Measurements from ENCODE around the gene UBXN2A.
"Not testable (repeated sequence)": the region's sequence is repeated elsewhere in the genome, so short reads cannot be mapped to it uniquely, and the experiment has no call there.

The UBXN2A gene

DNA sequence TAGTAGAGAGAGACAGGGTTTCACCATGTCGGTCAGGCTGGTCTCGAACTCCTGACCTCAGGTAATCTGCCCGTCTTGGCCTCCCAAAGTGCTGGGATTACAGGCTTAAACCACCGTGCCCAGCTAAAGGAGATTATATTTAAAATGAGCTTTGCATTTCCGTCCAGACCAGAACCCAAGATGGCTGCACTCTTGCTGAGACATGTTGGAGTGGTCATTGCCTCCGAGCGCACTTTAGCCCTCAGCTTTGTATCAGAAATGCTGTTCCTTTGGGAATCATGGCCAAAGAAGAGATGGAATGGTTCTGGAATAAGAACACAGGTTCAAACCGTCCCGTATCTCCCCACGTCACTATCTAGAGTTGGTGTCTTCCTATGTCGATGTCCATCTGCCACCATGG, 3.4 kb downstream of the UBXN2A start:
- Histone ChIP-seq H3K27ac (ENCODE audit: low read depth, low read length, severe bottlenecking) (no peak overlapping the region), H3K9me3 (ENCODE audit: control insufficient read depth, low read length) (no peaks in the 10 kb centered on the region), H3K4me1 (ENCODE audit: control insufficient read depth, insufficient read depth, low read length, poor library complexity, severe bottlenecking) (peaks cover 14% of the 10 kb centered on the region), H3K36me3 (ENCODE audit: control insufficient read depth, insufficient read depth, low read length) (peaks cover 18% of the 10 kb centered on the region), H3K4me3 (ENCODE audit: extremely low read depth, insufficient read depth, low read length, poor library complexity, severe bottlenecking) (no peak overlapping the region)
- WGBS, 2 experiments (ENCODE audit: insufficient coverage in 2 of 2), result 97 to 98% methylated on average over 10 to 11 of the region's 11 CpGs

DNA sequence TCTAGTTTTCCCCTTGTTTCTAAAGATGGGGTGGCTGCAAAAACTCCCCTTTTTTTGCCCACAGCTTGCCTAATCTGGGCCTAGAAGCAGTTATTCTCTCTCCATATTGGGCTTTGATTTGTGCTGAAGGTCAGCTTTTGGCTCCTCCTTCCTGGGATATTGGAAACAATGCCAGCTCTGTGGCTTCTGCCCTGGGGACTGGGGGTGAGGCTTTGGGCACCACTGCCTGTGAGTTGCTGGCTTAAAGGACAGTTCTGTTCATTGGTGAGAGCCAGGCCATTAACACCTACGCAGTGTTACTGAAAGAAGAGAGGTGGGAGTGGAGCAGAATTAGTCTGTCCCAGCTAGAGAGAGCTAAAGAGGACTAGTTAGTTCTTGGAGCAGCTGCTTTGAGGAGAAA, 4.3 kb downstream of the UBXN2A start:
- peaks cover 14% of the 10 kb centered on the region for H3K4me1 ChIP-seq (ENCODE audit: control insufficient read depth, insufficient read depth, low read length, poor library complexity, severe bottlenecking)
- no peak overlapping the region for H3K4me3 ChIP-seq (ENCODE audit: extremely low read depth, insufficient read depth, low read length, poor library complexity, severe bottlenecking)
- H3K27ac ChIP-seq (ENCODE audit: low read depth, low read length, severe bottlenecking), result peak overlapping the region; percentile 24
- H3K36me3 ChIP-seq (ENCODE audit: control insufficient read depth, insufficient read depth, low read length), result peaks cover 18% of the 10 kb centered on the region
- 67 to 80% methylated on average over 1 of the region's 1 CpG for WGBS, 2 experiments (ENCODE audit: insufficient coverage in 2 of 2)
- no peaks in the 10 kb centered on the region for H3K9me3 ChIP-seq (ENCODE audit: control insufficient read depth, low read length)

DNA sequence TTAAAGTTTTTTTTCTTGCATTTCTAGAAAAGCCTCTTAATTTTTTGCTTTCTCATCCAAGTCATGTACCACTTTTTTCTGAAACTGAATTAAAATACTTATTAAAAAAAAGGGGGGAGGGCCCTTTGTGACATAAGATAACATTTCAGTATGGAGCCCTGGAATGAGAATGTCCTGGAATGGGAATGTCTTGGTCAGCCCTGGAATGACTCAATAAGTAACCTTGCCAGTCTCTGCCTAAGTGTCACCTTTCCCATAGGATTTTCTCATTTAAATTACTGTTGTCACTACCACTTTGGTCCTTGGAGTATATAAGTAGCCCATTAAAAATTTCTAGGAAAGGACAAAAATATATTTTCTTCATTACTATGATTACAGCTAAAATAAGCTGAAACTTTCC, 4.7 kb downstream of the UBXN2A start:
- Histone ChIP-seq H3K4me1 (ENCODE audit: control insufficient read depth, insufficient read depth, low read length, poor library complexity, severe bottlenecking) (peaks cover 14% of the 10 kb centered on the region), H3K36me3 (ENCODE audit: control insufficient read depth, insufficient read depth, low read length) (peaks cover 18% of the 10 kb centered on the region), H3K27ac (ENCODE audit: low read depth, low read length, severe bottlenecking) (peak overlapping the region; percentile 24), H3K9me3 (ENCODE audit: control insufficient read depth, low read length) (no peaks in the 10 kb centered on the region), H3K4me3 (ENCODE audit: extremely low read depth, insufficient read depth, low read length, poor library complexity, severe bottlenecking) (no peak overlapping the region)

DNA sequence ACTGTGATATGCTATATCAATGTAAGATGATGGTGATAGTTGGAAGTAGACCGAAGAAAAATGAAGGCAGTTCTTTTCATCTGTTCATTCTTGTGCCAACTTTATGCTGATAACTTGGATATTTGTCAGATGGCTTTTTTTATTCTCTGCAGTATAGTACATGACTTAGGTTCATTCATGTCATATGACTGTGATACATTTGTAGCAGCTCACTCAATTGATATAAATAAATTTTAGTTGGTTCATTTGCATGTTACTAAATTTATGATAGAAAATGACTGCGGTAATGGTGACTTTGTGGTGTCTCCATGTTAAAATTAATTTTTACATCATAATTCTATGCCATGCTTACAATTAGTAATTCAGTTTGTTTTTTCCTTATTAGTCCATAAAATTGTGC, 7.1 kb downstream of the UBXN2A start:
- Histone ChIP-seq H3K4me1 (ENCODE audit: control insufficient read depth, insufficient read depth, low read length, poor library complexity, severe bottlenecking) (peaks cover 8% of the 10 kb centered on the region), H3K36me3 (ENCODE audit: control insufficient read depth, insufficient read depth, low read length) (peaks cover 18% of the 10 kb centered on the region), H3K27ac (ENCODE audit: low read depth, low read length, severe bottlenecking) (no peak overlapping the region), H3K4me3 (ENCODE audit: extremely low read depth, insufficient read depth, low read length, poor library complexity, severe bottlenecking) (no peak overlapping the region), H3K9me3 (ENCODE audit: control insufficient read depth, low read length) (no peaks in the 10 kb centered on the region)
- 100% methylated on average over 1 of the region's 2 CpGs; no CpG with 5 or more reads in 1 of the 2 experiments for WGBS, 2 experiments (ENCODE audit: insufficient coverage in 2 of 2)

DNA sequence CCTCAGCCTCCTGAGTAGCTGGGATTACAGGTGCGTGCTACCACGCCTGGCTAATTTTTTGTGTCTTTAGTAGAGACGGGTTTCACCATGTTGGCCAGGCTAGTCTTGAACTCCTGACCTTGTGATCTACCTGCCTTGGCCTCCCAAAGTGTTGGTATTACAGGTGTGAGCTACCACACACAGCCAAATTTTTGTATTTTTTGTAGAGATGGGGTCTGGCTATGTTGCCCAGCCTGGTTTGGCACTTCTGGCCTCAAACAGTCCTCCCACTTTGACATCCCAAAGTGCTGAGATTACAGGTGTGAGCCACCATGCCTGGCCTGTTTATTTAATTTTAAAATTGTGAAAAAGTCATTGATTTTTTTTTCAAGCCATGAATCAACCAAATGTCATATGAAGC, 12.3 kb downstream of the UBXN2A start:
- H3K4me3 ChIP-seq (ENCODE audit: extremely low read depth, insufficient read depth, low read length, poor library complexity, severe bottlenecking); H3K9me3 ChIP-seq (ENCODE audit: control insufficient read depth, low read length); H3K27ac ChIP-seq (ENCODE audit: low read depth, low read length, severe bottlenecking); H3K36me3 ChIP-seq (ENCODE audit: control insufficient read depth, insufficient read depth, low read length); H3K4me1 ChIP-seq (ENCODE audit: control insufficient read depth, insufficient read depth, low read length, poor library complexity, severe bottlenecking): not testable (repeated sequence)
- WGBS, 2 experiments (ENCODE audit: insufficient coverage in 2 of 2), result 94 to 100% methylated on average over 2 to 3 of the region's 3 CpGs

DNA sequence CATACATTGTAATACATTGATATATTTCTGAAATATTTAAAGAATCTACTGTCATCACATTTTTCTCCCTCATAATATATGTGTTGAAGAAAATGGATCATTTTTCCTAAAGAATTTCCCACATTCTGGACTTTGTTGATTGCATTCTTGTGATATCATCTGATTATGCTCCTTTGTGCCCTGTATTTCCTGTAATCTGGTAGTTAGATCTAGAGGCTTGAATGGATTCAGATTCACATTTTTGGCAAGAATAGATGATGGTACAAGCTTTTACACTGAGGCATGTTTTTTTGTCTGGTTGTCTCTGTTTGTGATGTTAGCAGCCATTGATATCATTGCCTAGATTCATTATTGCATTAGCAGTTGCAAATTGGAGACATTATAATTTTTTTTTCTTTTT, 13.4 kb downstream of the UBXN2A start:
- H3K9me3 ChIP-seq (ENCODE audit: control insufficient read depth, low read length), result no peaks in the 10 kb centered on the region
- no peak overlapping the region for H3K27ac ChIP-seq (ENCODE audit: low read depth, low read length, severe bottlenecking)
- H3K36me3 ChIP-seq (ENCODE audit: control insufficient read depth, insufficient read depth, low read length), result peaks cover 11% of the 10 kb centered on the region
- H3K4me1 ChIP-seq (ENCODE audit: control insufficient read depth, insufficient read depth, low read length, poor library complexity, severe bottlenecking), result no peaks in the 10 kb centered on the region
- H3K4me3 ChIP-seq (ENCODE audit: extremely low read depth, insufficient read depth, low read length, poor library complexity, severe bottlenecking), result no peak overlapping the region

DNA sequence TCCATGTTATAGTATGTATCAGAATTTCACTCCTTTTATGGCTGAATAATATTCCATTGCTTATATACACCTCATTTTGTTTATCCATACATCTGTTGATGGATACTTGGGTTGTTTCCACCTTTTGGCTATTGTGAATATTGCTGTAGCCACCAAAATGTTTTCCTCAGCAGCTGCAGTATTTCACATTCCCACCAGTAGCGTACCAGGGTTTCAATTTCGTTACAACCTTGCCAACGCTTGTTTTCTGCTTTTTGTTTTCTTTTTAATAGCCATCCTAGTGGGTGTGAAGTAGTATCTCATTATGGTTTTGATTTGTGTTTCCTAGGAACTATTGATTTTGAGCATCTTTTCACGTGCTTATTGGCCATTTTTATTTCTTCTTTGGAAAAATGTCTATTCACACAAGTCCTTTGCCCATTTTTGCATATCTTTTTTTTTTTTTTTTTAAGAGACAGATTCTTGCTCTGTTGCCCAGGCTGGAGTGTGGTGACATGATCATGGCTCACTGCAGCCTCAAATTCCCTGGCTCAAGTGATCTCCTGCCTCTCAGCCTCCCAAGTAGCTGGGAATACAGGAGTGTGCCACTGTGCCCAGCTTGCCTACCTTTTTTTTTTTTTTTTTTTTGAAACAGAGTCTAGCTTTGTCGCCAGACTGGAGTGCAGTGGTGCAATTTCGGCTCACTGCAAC, 14.2 kb downstream of the UBXN2A start:
- peaks cover 18% of the 10 kb centered on the region for H3K36me3 ChIP-seq (ENCODE audit: control insufficient read depth, insufficient read depth, low read length)
- no peak overlapping the region for H3K4me3 ChIP-seq (ENCODE audit: extremely low read depth, insufficient read depth, low read length, poor library complexity, severe bottlenecking)
- H3K9me3 ChIP-seq (ENCODE audit: control insufficient read depth, low read length), result no peaks in the 10 kb centered on the region
- 93% methylated on average over 4 of the region's 6 CpGs; no CpG with 5 or more reads in 1 of the 2 experiments for WGBS, 2 experiments (ENCODE audit: insufficient coverage in 2 of 2)
- no peaks in the 10 kb centered on the region for H3K4me1 ChIP-seq (ENCODE audit: control insufficient read depth, insufficient read depth, low read length, poor library complexity, severe bottlenecking)
- H3K27ac ChIP-seq (ENCODE audit: low read depth, low read length, severe bottlenecking), result no peak overlapping the region

DNA sequence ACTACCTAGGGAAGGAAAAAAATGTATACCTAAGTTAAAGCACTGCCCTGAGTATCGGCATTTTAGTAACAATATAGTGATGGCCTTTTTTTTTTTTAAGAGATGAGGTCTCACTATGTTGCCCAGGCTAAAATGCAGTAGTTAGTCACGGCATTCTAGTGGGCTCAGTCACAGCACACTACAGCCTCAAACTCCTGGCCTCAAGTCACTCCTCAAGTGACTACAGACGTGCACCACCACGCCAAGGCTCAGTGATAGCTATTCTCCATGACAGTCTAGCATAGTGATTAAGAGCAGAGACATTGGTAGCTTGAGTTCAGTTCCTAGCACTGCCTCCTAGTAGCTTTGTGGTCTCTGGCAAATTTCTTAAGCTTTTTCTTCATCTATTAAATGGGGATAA, 27.6 kb downstream of the UBXN2A start:
- WGBS, 2 experiments (ENCODE audit: insufficient coverage in 2 of 2), result 100% methylated on average over 1 of the region's 4 CpGs
- Histone ChIP-seq H3K4me1 (ENCODE audit: control insufficient read depth, insufficient read depth, low read length, poor library complexity, severe bottlenecking) (no peaks in the 10 kb centered on the region), H3K9me3 (ENCODE audit: control insufficient read depth, low read length) (no peaks in the 10 kb centered on the region), H3K4me3 (ENCODE audit: extremely low read depth, insufficient read depth, low read length, poor library complexity, severe bottlenecking) (no peak overlapping the region), H3K36me3 (ENCODE audit: control insufficient read depth, insufficient read depth, low read length) (peaks cover 36% of the 10 kb centered on the region), H3K27ac (ENCODE audit: low read depth, low read length, severe bottlenecking) (no peak overlapping the region)

DNA sequence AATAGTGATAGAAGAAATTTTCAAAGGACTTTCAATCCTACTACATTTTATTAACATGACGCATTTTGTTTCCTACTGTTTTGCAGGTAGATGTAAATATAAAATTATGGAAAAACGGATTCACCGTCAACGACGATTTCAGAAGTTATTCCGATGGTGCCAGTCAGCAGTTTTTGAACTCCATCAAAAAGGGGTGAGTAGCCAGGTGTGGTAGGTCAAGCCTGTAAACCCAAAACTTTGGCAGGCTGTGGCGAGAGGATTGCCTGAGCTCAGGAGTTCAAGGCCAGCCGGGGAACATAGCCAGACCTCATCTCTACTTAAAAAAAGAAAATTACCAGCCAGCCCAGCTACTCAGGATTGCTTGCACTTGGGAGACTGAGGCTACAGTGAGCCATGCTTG, 36.6 kb downstream of the UBXN2A start:
- peaks cover 58% of the 10 kb centered on the region for H3K36me3 ChIP-seq (ENCODE audit: control insufficient read depth, insufficient read depth, low read length)
- no peaks in the 10 kb centered on the region for H3K4me1 ChIP-seq (ENCODE audit: control insufficient read depth, insufficient read depth, low read length, poor library complexity, severe bottlenecking)
- no peak overlapping the region for H3K27ac ChIP-seq (ENCODE audit: low read depth, low read length, severe bottlenecking)
- no peak overlapping the region for H3K4me3 ChIP-seq (ENCODE audit: extremely low read depth, insufficient read depth, low read length, poor library complexity, severe bottlenecking)
- H3K9me3 ChIP-seq (ENCODE audit: control insufficient read depth, low read length), result no peaks in the 10 kb centered on the region
- 96 to 97% methylated on average over 7 of the region's 8 CpGs for WGBS, 2 experiments (ENCODE audit: insufficient coverage in 2 of 2)

DNA sequence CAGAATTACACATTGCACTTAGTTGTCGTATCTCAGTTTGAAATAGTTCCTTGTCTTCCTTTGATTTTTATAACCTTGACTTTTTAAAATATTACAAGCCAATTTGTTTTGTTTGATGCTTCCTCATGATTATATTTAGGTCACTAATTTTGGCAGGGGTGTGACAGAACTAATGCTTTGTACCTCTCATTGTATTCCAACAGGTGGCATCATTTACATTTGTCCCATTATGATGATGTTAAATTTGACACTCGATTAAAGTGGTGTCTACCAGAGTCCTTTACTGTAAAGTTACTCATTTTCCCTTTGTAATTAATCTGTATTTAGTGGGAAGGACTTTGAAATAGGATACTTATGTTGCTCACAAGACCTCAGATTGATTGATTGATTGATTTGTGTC, 48.1 kb downstream of the UBXN2A start:
- no CpG with 5 or more reads among the region's 2 CpGs for WGBS, 2 experiments (ENCODE audit: insufficient coverage in 2 of 2)
- Histone ChIP-seq H3K9me3 (ENCODE audit: control insufficient read depth, low read length) (no peaks in the 10 kb centered on the region), H3K36me3 (ENCODE audit: control insufficient read depth, insufficient read depth, low read length) (peaks cover 49% of the 10 kb centered on the region), H3K4me3 (ENCODE audit: extremely low read depth, insufficient read depth, low read length, poor library complexity, severe bottlenecking) (no peak overlapping the region), H3K27ac (ENCODE audit: low read depth, low read length, severe bottlenecking) (no peak overlapping the region), H3K4me1 (ENCODE audit: control insufficient read depth, insufficient read depth, low read length, poor library complexity, severe bottlenecking) (no peaks in the 10 kb centered on the region)

DNA sequence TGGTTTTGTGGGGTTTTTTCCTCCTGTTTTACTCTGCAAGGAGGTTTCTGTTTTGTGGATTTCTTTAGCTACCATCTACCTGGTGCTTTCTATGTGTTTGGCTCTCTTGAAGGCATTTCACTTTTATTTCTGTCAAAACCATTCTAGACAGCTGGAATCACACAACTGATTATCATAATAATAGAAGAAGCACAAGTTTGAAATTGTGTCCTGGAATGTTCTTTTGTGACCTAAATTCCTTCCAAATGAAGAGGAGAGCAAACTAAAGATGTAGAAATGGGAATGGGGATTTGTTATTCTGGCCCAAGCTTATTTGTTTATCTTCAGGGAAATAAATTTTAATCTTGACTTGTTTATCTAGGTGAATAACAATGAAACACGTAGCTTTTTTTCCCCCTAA, 52.7 kb downstream of the UBXN2A start:
- Histone ChIP-seq H3K4me3 (ENCODE audit: extremely low read depth, insufficient read depth, low read length, poor library complexity, severe bottlenecking) (no peak overlapping the region), H3K27ac (ENCODE audit: low read depth, low read length, severe bottlenecking) (no peak overlapping the region), H3K4me1 (ENCODE audit: control insufficient read depth, insufficient read depth, low read length, poor library complexity, severe bottlenecking) (no peaks in the 10 kb centered on the region), H3K9me3 (ENCODE audit: control insufficient read depth, low read length) (no peaks in the 10 kb centered on the region), H3K36me3 (ENCODE audit: control insufficient read depth, insufficient read depth, low read length) (peaks cover 32% of the 10 kb centered on the region)
- no CpG with 5 or more reads among the region's 1 CpG for WGBS, 2 experiments (ENCODE audit: insufficient coverage in 2 of 2)
